Measurements from ENCODE around the gene NUTM1. TPM values are rescaled to one million over a fixed set of nuclear protein-coding genes. Genes with fewer than 3 reads are reported as not detected.

NUTM1 gene
- total and polyA plus RNA-seq, 2 of the 13 experiments (the other 11 are each of a cell fraction or from before 2014, with no cell fraction given): not detected

DNA sequence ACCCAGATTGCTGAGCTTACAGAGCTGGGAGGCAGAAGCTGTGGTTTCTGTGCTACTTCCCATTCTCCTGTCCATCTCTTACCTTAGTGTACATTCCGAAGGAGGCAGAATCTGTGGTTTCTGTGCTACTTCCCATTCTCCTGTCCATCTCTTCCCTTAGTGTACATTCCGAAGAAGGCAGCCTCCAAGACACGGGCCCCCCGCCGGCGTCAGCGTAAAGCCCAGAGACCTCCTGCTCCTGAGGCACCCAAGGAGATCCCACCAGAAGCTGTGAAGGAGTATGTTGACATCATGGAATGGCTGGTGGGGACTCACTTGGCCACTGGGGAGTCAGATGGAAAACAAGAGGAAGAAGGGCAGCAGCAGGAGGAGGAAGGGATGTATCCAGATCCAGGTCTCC is 11.2 kb downstream of the NUTM1 start:
- intact Hi-C loops (cut with micrococcal nuclease; ENCODE audit: unreplicated experiment) (no loop called here), in situ Hi-C loops (cut with HindIII; ENCODE audit: extremely low pct_ligation_motif_present, low pct_unique_long_range_greater_than_20kb) (loop anchor here (25.0 kb wide), 1 partner anchor 292 kb away; no protein-coding TSS in a partner anchor)
- 50% methylated on average over 1 of the region's 7 CpGs for WGBS (ENCODE audit: low lambda C conversion rate)
- BruUV-seq (replicated peaks): no TSS peak
- no peak overlapping the region for H3K9ac ChIP-seq (ENCODE audit: insufficient read depth, low read depth, low read length)
- no peak overlapping the region for H2AFZ ChIP-seq (ENCODE audit: low read length)
- H3K36me3 ChIP-seq (replicated peaks in 1 of 2; ENCODE audit: control insufficient read depth in 1 of 2, insufficient read depth in 2 of 2, low read length in 2 of 2): peaks cover 0 to 3% of the 10 kb centered on the region in 2 experiments; a peak in 2 of 5 replicates
- H3K79me2 ChIP-seq (ENCODE audit: insufficient read depth, low read length): no peaks in the 10 kb centered on the region
- peaks cover 0 to 8% of the 10 kb centered on the region in 2 experiments; a peak in 2 of 5 replicates for H3K27me3 ChIP-seq (ENCODE audit: control insufficient read depth in 1 of 2, insufficient read depth in 2 of 2, low read length in 2 of 2)
- no peaks in the 10 kb centered on the region for H4K20me1 ChIP-seq (ENCODE audit: insufficient read depth, low read length)
- H3K4me1 ChIP-seq (ENCODE audit: insufficient read depth, low read length): no peaks in the 10 kb centered on the region
- POLR2A ChIA-PET: no interaction called here
- ATAC-seq (no peak), DNase-seq (ENCODE audit: low spot score) (no peak), FAIRE-seq (no peak)
- no peak overlapping the region for H3K27ac ChIP-seq (ENCODE audit: extremely low read length, insufficient read depth, low read length)
- H3K9me3 ChIP-seq (ENCODE audit: low read length): no peaks in the 10 kb centered on the region
- CTCF ChIA-PET (ENCODE audit: low intra/inter-chr PET ratio, low total read pairs): no interaction called here
- TF ChIP-seq ZNF740 (CRISPR knock-in tag; IDR thresholded peaks at IDR 0.05) (no peak), SP1 (IDR thresholded peaks at IDR 0.05) (no peak), SP1 (CRISPR knock-in tag; IDR thresholded peaks at IDR 0.05) (no peak), ZNF33A (CRISPR knock-in tag; IDR thresholded peaks at IDR 0.05; ENCODE audit: borderline replicate concordance) (no peak), TBX3 (IDR thresholded peaks at IDR 0.05; ENCODE audit: borderline replicate concordance) (no peak), RBM39 (IDR thresholded peaks at IDR 0.05; ENCODE audit: low read depth, low read length, poor library complexity, severe bottlenecking) (no peak), ZNF547 (CRISPR knock-in tag; IDR thresholded peaks at IDR 0.05) (no peak), NFKBIZ (CRISPR knock-in tag; IDR thresholded peaks at IDR 0.05) (no peak), ZNF724P (CRISPR knock-in tag; IDR thresholded peaks at IDR 0.05; ENCODE audit: borderline replicate concordance) (no peak), ZNF256 (CRISPR knock-in tag; conservative IDR thresholded peaks at IDR 0.05) (no peak), ZZZ3 (CRISPR knock-in tag; IDR thresholded peaks at IDR 0.05; ENCODE audit: borderline replicate concordance) (no peak), EEA1 (CRISPR knock-in tag; IDR thresholded peaks at IDR 0.05; ENCODE audit: borderline replicate concordance) (no peak), THRA (CRISPR knock-in tag; IDR thresholded peaks at IDR 0.05; ENCODE audit: borderline replicate concordance) (no peak), SP2 (CRISPR knock-in tag; IDR thresholded peaks at IDR 0.05) (no peak), PRPF4 (IDR thresholded peaks at IDR 0.05; ENCODE audit: low read depth, low read length, poor library complexity, severe bottlenecking) (no peak), ZNF430 (CRISPR knock-in tag; IDR thresholded peaks at IDR 0.05) (no peak), NR3C1 (CRISPR knock-in tag; IDR thresholded peaks at IDR 0.05) (no peak)
- TF ChIP-seq, protein P1, sequence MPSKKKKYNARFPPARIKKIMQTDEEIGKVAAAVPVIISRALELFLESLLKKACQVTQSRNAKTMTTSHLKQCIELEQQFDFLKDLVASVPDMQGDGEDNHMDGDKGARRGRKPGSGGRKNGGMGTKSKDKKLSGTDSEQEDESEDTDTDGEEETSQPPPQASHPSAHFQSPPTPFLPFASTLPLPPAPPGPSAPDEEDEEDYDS (CRISPR knock-in tag; IDR thresholded peaks at IDR 0.05): no peak
- TF ChIP-seq, protein P2, sequence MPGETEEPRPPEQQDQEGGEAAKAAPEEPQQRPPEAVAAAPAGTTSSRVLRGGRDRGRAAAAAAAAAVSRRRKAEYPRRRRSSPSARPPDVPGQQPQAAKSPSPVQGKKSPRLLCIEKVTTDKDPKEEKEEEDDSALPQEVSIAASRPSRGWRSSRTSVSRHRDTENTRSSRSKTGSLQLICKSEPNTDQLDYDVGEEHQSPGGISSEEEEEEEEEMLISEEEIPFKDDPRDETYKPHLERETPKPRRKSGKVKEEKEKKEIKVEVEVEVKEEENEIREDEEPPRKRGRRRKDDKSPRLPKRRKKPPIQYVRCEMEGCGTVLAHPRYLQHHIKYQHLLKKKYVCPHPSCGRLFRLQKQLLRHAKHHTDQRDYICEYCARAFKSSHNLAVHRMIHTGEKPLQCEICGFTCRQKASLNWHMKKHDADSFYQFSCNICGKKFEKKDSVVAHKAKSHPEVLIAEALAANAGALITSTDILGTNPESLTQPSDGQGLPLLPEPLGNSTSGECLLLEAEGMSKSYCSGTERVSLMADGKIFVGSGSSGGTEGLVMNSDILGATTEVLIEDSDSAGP (CRISPR knock-in tag; IDR thresholded peaks at IDR 0.05; ENCODE audit: borderline replicate concordance): no peak
- TF ChIP-seq, protein P3, sequence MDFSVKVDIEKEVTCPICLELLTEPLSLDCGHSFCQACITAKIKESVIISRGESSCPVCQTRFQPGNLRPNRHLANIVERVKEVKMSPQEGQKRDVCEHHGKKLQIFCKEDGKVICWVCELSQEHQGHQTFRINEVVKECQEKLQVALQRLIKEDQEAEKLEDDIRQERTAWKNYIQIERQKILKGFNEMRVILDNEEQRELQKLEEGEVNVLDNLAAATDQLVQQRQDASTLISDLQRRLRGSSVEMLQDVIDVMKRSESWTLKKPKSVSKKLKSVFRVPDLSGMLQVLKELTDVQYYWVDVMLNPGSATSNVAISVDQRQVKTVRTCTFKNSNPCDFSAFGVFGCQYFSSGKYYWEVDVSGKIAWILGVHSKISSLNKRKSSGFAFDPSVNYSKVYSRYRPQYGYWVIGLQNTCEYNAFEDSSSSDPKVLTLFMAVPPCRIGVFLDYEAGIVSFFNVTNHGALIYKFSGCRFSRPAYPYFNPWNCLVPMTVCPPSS (IDR thresholded peaks at IDR 0.05): no peak
- no peak overlapping the region for H3K4me2 ChIP-seq (ENCODE audit: low read depth, low read length)
- no peak overlapping the region for H3K4me3 ChIP-seq (replicated peaks in 1 of 3; ENCODE audit: insufficient read depth in 1 of 3, low read depth in 2 of 3, low read length in 3 of 3)
